ENCODE results near the gene SNTB2.

DNA sequence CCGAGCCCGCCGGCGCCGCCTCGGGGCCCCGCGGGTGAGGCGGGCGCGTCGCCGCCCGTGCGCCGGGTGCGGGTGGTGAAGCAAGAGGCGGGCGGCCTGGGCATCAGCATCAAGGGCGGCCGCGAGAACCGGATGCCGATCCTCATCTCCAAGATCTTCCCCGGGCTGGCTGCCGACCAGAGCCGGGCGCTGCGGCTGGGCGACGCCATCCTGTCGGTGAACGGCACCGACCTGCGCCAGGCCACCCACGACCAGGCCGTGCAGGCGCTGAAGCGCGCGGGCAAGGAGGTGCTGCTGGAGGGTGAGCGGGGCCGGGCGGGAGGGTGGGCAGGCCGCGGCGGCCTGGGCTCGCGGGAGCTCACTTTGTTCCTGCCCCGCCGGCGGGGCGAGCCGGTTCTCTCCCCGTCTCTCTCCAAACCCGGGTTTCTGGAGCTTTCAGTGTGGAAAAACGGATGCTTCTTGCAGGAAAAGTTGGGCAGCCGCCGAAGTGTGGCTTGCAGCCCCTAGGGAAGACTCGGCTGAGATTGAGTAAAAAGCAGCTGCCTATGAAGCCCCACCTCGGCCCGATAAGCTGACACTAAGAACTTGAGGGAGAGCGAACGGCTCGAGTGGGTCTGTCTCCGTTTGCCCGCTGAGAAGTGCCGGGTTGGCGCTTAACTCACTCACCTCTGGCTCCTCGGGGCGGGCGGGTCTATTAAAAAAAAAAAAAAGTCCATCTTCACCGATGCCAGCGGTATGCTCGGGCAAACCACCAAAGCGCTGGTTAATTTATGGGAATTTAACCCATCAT lies 677 bp downstream of the SNTB2 start:
- TF ChIP-seq TAF1 (IDR thresholded peaks at IDR 0.05; ENCODE audit: borderline replicate concordance, low read depth, low read length) (no peak), GABPA (IDR thresholded peaks at IDR 0.05; ENCODE audit: low read depth) (no peak), YY1 (IDR thresholded peaks at IDR 0.05; ENCODE audit: low read depth, low read length) (no peak), EP300 (IDR thresholded peaks at IDR 0.05; ENCODE audit: borderline replicate concordance in 1 of 2, control insufficient read depth in 1 of 2, low read depth in 2 of 2, low read length in 2 of 2) (no peak)
- TF ChIP-seq, protein P1, sequence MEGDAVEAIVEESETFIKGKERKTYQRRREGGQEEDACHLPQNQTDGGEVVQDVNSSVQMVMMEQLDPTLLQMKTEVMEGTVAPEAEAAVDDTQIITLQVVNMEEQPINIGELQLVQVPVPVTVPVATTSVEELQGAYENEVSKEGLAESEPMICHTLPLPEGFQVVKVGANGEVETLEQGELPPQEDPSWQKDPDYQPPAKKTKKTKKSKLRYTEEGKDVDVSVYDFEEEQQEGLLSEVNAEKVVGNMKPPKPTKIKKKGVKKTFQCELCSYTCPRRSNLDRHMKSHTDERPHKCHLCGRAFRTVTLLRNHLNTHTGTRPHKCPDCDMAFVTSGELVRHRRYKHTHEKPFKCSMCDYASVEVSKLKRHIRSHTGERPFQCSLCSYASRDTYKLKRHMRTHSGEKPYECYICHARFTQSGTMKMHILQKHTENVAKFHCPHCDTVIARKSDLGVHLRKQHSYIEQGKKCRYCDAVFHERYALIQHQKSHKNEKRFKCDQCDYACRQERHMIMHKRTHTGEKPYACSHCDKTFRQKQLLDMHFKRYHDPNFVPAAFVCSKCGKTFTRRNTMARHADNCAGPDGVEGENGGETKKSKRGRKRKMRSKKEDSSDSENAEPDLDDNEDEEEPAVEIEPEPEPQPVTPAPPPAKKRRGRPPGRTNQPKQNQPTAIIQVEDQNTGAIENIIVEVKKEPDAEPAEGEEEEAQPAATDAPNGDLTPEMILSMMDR (IDR thresholded peaks at IDR 0.05 in 2 of 3, conservative IDR thresholded peaks at IDR 0.05 in 1 of 3; ENCODE audit: control insufficient read depth in 2 of 3, extremely low read depth in 1 of 3, insufficient read depth in 1 of 3, low read depth in 3 of 3, low read length in 3 of 3), result no peak
